ENCODE results near the gene SLCO6A1. TPM values are rescaled to one million over a fixed set of nuclear protein-coding genes. Genes with fewer than 3 reads are reported as not detected.

The SLCO6A1 gene
- polyA plus RNA-seq, 3 donors = not detected

DNA sequence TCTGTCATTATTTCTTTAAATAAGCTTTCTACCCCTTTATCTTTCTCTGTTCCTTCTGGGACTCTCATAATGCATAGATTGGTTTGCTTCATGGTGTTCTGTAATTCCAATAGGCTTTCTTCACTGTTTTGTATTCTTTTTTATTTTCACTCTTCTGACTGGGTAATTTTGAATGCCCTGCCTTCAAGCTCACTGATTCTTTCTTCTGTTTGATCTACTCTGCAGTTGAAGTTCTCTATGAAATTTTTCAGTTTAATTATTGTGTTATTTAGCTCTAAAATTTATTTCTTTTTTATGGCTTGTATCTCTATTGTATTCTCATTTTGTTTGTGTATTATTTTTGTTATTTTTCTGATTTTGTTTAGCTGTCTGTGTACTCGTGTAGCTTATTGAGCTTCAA lies 113.4 kb downstream of the SLCO6A1 start:
- intact Hi-C loops (cut with micrococcal nuclease) = no loop called here
- Histone ChIP-seq H3K79me2 (ENCODE audit: insufficient read depth, low read length) (no peaks in the 10 kb centered on the region), H3K4me2 (replicated peaks; ENCODE audit: extremely low read depth, low read length, poor library complexity, severe bottlenecking) (no peak overlapping the region), H2AFZ (ENCODE audit: insufficient read depth, low read depth, low read length, poor library complexity, severe bottlenecking) (no peak overlapping the region), H3K27ac (ENCODE audit: low read depth in 1 of 2, low read length in 2 of 2) (no peak overlapping the region), H3K4me1 (ENCODE audit: control insufficient read depth in 1 of 2, insufficient read depth in 2 of 2, low read length in 2 of 2) (no peaks in the 10 kb centered on the region), H3K27me3 (ENCODE audit: control insufficient read depth in 2 of 2, insufficient read depth in 2 of 2, low read length in 2 of 2) (no peaks in the 10 kb centered on the region), H3K9ac (ENCODE audit: insufficient read depth, low read length, poor library complexity, severe bottlenecking) (no peak overlapping the region), H3K9me3 (replicated peaks in 1 of 2; ENCODE audit: control insufficient read depth in 1 of 2, insufficient read depth in 1 of 2, low read length in 2 of 2) (peaks cover 11 to 12% of the 10 kb centered on the region in 2 donors), H3K4me3 (replicated peaks in 1 of 3; ENCODE audit: low read depth in 2 of 3, low read length in 3 of 3) (no peak overlapping the region), H4K20me1 (ENCODE audit: insufficient read depth, low read length) (no peaks in the 10 kb centered on the region), H3K36me3 (replicated peaks in 1 of 2; ENCODE audit: control insufficient read depth in 1 of 2, insufficient read depth in 2 of 2, low read length in 2 of 2) (no peaks in the 10 kb centered on the region)
- TF ChIP-seq, protein P1, sequence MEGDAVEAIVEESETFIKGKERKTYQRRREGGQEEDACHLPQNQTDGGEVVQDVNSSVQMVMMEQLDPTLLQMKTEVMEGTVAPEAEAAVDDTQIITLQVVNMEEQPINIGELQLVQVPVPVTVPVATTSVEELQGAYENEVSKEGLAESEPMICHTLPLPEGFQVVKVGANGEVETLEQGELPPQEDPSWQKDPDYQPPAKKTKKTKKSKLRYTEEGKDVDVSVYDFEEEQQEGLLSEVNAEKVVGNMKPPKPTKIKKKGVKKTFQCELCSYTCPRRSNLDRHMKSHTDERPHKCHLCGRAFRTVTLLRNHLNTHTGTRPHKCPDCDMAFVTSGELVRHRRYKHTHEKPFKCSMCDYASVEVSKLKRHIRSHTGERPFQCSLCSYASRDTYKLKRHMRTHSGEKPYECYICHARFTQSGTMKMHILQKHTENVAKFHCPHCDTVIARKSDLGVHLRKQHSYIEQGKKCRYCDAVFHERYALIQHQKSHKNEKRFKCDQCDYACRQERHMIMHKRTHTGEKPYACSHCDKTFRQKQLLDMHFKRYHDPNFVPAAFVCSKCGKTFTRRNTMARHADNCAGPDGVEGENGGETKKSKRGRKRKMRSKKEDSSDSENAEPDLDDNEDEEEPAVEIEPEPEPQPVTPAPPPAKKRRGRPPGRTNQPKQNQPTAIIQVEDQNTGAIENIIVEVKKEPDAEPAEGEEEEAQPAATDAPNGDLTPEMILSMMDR (IDR thresholded peaks at IDR 0.05) = no peak
- Mint-ChIP-seq H3K9me3 (peaks cover 7 to 18% (median 14%) of the 10 kb centered on the region in 7 donors), H3K27ac (no peak overlapping the region), H3K27me3 (ENCODE audit: low read depth in 3 of 3) (no peaks in the 10 kb centered on the region), H3K4me3 (no peak overlapping the region), H3K36me3 (no peaks in the 10 kb centered on the region), H3K4me1 (no peaks in the 10 kb centered on the region)
- no CpG with 5 or more reads among the region's 1 CpG for WGBS (ENCODE audit: insufficient coverage)
- DNase-seq = no peak

DNA sequence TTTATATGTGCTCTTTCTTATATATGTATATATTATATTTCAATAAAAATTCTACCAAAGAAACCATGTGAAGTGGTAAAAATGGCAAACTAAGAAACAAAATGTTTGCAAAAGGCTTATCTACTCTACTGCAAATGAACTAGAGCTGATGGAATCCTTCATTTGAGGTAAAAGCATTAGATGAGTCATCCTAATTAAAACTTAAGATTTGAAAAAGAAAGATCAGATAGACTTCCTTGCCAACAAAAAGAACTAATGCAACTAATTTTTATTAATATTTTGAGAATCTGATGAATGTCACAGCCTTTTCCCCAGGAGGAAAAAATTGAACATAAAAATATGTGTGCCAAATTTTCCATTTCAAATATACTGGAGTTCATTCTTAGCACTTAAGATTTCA lies 118.6 kb downstream of the SLCO6A1 start:
- Histone ChIP-seq H3K4me1 (ENCODE audit: control insufficient read depth in 1 of 2, insufficient read depth in 2 of 2, low read length in 2 of 2) (no peaks in the 10 kb centered on the region), H3K9me3 (replicated peaks in 1 of 2; ENCODE audit: control insufficient read depth in 1 of 2, insufficient read depth in 1 of 2, low read length in 2 of 2) (no peaks in the 10 kb centered on the region), H3K9ac (ENCODE audit: insufficient read depth, low read length, poor library complexity, severe bottlenecking) (no peak overlapping the region), H3K4me3 (replicated peaks in 1 of 3; ENCODE audit: low read depth in 2 of 3, low read length in 3 of 3) (no peak overlapping the region), H4K20me1 (ENCODE audit: insufficient read depth, low read length) (no peaks in the 10 kb centered on the region), H3K4me2 (replicated peaks; ENCODE audit: extremely low read depth, low read length, poor library complexity, severe bottlenecking) (no peak overlapping the region), H3K27ac (ENCODE audit: low read depth in 1 of 2, low read length in 2 of 2) (no peak overlapping the region), H3K36me3 (replicated peaks in 1 of 2; ENCODE audit: control insufficient read depth in 1 of 2, insufficient read depth in 2 of 2, low read length in 2 of 2) (no peaks in the 10 kb centered on the region), H3K79me2 (ENCODE audit: insufficient read depth, low read length) (no peaks in the 10 kb centered on the region), H3K27me3 (ENCODE audit: control insufficient read depth in 2 of 2, insufficient read depth in 2 of 2, low read length in 2 of 2) (no peaks in the 10 kb centered on the region), H2AFZ (ENCODE audit: insufficient read depth, low read depth, low read length, poor library complexity, severe bottlenecking) (no peak overlapping the region)
- TF ChIP-seq, protein P1 (IDR thresholded peaks at IDR 0.05) = no peak
- Mint-ChIP-seq H3K4me3 (no peak overlapping the region), H3K36me3 (no peaks in the 10 kb centered on the region), H3K27ac (no peak overlapping the region), H3K4me1 (no peaks in the 10 kb centered on the region), H3K9me3 (peaks cover 2 to 12% (median 4%) of the 10 kb centered on the region in 7 donors), H3K27me3 (ENCODE audit: low read depth in 3 of 3) (no peaks in the 10 kb centered on the region)
- no peak for DNase-seq
- intact Hi-C loops (cut with micrococcal nuclease) = no loop called here

All from CD14-positive monocyte (primary cell).